GM21529 (cell line): ENCODE results near the gene RPL29.

Source experiments
- ATAC-seq: cut with Tn5 transposase; IDR thresholded peaks from one replicate; pipeline ENCODE4 v1.9.1; 2021; ENCODE audit not compliant: unreplicated experiment

RPL29 gene

GRCh38 chr3:51983578-51984268, 12.0 kb downstream of the RPL29 start:
- no peak for ATAC-seq

GRCh38 chr3:51982838-51983577, 12.7 kb downstream of the RPL29 start, which contains the start of gene ACY1:
ACY1 (plus strand) TSS chr3:51983535; CDS start chr3:51984065, 530 bp downstream.
- ATAC-seq, result peak; percentile 70

GRCh38 chr3:51982352-51982837, 13.3 kb downstream of the RPL29 start:
- peak; percentile 45 for ATAC-seq

- ATAC-seq, result no peak
Measured at GRCh38 chr3:51980253-51980652, 15.4 kb downstream of the RPL29 start.

- ATAC-seq, result no peak
Measured at GRCh38 chr3:51978143-51978502, 17.6 kb downstream of the RPL29 start.

- no peak for ATAC-seq
Measured at GRCh38 chr3:51977446-51978142, 18.1 kb downstream of the RPL29 start.

GRCh38 chr3:51975852-51976549, 19.7 kb downstream of the RPL29 start:
- no peak for ATAC-seq

- ATAC-seq, result peak; percentile 56
Measured at GRCh38 chr3:51974963-51975851, 20.5 kb downstream of the RPL29 start, which contains the start of gene ABHD14A. ABHD14A (plus strand) TSS chr3:51975064; CDS start chr3:51975136, 72 bp downstream.

GRCh38 chr3:51974277-51974962, 21.3 kb downstream of the RPL29 start:
- no peak for ATAC-seq

GRCh38 chr3:51971350-51971749, 24.3 kb downstream of the RPL29 start:
- no peak for ATAC-seq

- no peak for ATAC-seq
Measured at GRCh38 chr3:51970606-51971300, 24.9 kb downstream of the RPL29 start.

- no peak for ATAC-seq
Measured at GRCh38 chr3:51969841-51970240, 25.9 kb downstream of the RPL29 start.

- no peak for ATAC-seq
Measured at GRCh38 chr3:51968883-51969678, 26.6 kb downstream of the RPL29 start.

- no peak for ATAC-seq
Measured at GRCh38 chr3:51968170-51968775, 27.4 kb downstream of the RPL29 start.

GRCh38 chr3:51967384-51968169, 28.1 kb downstream of the RPL29 start, which contains the start of gene PCBP4:
PCBP4 (minus strand) TSS chr3:51967454; CDS start chr3:51961240, 6,214 bp downstream.
- peak; percentile 51 for ATAC-seq

- ATAC-seq, result peak; percentile 8
Measured at GRCh38 chr3:51966922-51967383, 28.7 kb downstream of the RPL29 start.
